H1 (cell line): ENCODE data around the gene ATP5ME.

ENCODE experiments used
- ASH2L ChIP-seq: fragments of 200-600, 300-600 bp; sonication (generic); IDR thresholded peaks from one replicate; pipeline ENCODE4 v1.7.1; 2017; ENCODE audit warnings: low read length
- CBX8 ChIP-seq: fragments of 300-800, 300-1000 bp; sonication (generic); IDR thresholded peaks from 2 replicates; pipeline ENCODE4 v1.7.1; 2016; ENCODE audit warnings: low read depth, low read length, borderline replicate concordance
- CTCF ChIP-seq, 3 experiments: IDR thresholded peaks; 1 replicate in 2 of 3; 2 replicates in 1 of 3; pipeline versions ENCODE4 v1.5.1 to v1.6.1; 2011; ENCODE audit warnings: low read length in 3 of 3, mild to moderate bottlenecking in 3 of 3, inconsistent platforms in 2 of 3, low read depth in 1 of 3, moderate library complexity in 1 of 3; ENCODE audit not compliant: insufficient read depth in 1 of 3; ENCODE audit errors: control extremely low read depth in 1 of 3
- EP300 ChIP-seq, 2 experiments: IDR thresholded peaks; 1 replicate in 1 of 2; 2 replicates in 1 of 2; pipeline ENCODE4 v1.6.1; 2011 to 2012; ENCODE audit warnings: low read depth in 2 of 2, low read length in 2 of 2, mild to moderate bottlenecking in 2 of 2, borderline replicate concordance in 1 of 2, inconsistent platforms in 1 of 2, moderate library complexity in 1 of 2
- EZH2 ChIP-seq: fragments of 200-600 bp; sonication (generic); IDR thresholded peaks from 2 replicates; pipeline ENCODE4 v1.7.1; 2012; ENCODE audit warnings: low read depth, mild to moderate bottlenecking, moderate library complexity, low read length, inconsistent platforms; ENCODE audit not compliant: severe bottlenecking
- FOSL1 ChIP-seq: IDR thresholded peaks from 2 replicates; pipeline ENCODE4 v1.6.1; 2011; ENCODE audit warnings: mild to moderate bottlenecking, low read depth, low read length, moderate library complexity; ENCODE audit not compliant: insufficient read depth
- JUN ChIP-seq: IDR thresholded peaks from 2 replicates; pipeline ENCODE4 v1.6.1; 2011; ENCODE audit warnings: low read depth, mild to moderate bottlenecking, improper control_type of control experiment, low read length
- KDM1A ChIP-seq: fragments of 200-600, 300-600 bp; sonication (generic); IDR thresholded peaks from 2 replicates; pipeline ENCODE4 v1.7.1; 2016; ENCODE audit warnings: mild to moderate bottlenecking, low read length, borderline replicate concordance
- NRF1 ChIP-seq: IDR thresholded peaks from 2 replicates; pipeline ENCODE4 v1.6.1; 2011; ENCODE audit warnings: mild to moderate bottlenecking, low read depth, low read length, improper control_type of control experiment
- POLR2A ChIP-seq, 2 experiments: IDR thresholded peaks; 1 replicate in 1 of 2; 2 replicates in 1 of 2; pipeline ENCODE4 v1.6.1; 2011; ENCODE audit warnings: low read depth in 2 of 2, low read length in 2 of 2, mild to moderate bottlenecking in 2 of 2; ENCODE audit errors: control extremely low read depth in 1 of 2
- POLR2AphosphoS5 ChIP-seq: IDR thresholded peaks from 2 replicates; pipeline ENCODE4 v1.6.1; 2011; ENCODE audit warnings: low read depth, low read length
- SRF ChIP-seq: IDR thresholded peaks from 2 replicates; pipeline ENCODE4 v1.6.1; 2011; ENCODE audit warnings: mild to moderate bottlenecking, low read depth, low read length, moderate library complexity
- TAF1 ChIP-seq: IDR thresholded peaks from 2 replicates; pipeline ENCODE4 v1.6.1; 2011; ENCODE audit warnings: mild to moderate bottlenecking, low read depth, low read length
- TBP ChIP-seq: IDR thresholded peaks from 2 replicates; pipeline ENCODE4 v1.6.1; 2011; ENCODE audit warnings: low read depth, low read length, improper control_type of control experiment

DNA sequence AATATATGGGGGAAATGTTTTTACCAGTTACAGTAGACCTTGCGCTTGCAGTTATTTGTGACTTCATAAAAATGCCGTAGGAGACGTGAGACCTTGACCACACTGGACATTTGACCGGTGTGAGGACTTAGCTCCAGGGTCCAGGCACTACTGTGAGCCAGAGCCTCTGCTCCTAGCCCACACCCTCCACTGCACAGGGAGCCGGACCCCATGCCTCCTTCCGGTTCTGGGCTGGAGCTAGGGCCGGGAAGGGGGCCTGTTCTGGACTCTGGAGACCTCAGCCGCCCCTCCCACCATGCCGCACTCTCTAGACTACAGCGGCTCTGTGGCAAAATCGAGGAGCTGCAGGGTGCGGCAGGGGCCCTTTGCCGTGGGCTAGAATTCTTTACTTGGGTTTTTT, 36.8 kb upstream of the ATP5ME start:
- TF ChIP-seq TBP (no peak), ASH2L (no peak), CTCF (IDR thresholded peaks at IDR 0.05; ENCODE audit: control extremely low read depth in 1 of 3, insufficient read depth in 1 of 3, low read depth in 1 of 3, low read length in 3 of 3) (no peak), JUN (no peak), POLR2AphosphoS5 (no peak), POLR2A (IDR thresholded peaks at IDR 0.05; ENCODE audit: control extremely low read depth in 1 of 2, low read depth in 2 of 2, low read length in 2 of 2) (no peak), CBX8 (no peak), NRF1 (no peak), FOSL1 (no peak), EP300 (IDR thresholded peaks at IDR 0.05; ENCODE audit: borderline replicate concordance in 1 of 2, low read depth in 2 of 2, low read length in 2 of 2) (no peak), EZH2 (no peak), TAF1 (no peak), KDM1A (no peak), SRF (no peak)
